ENCODE measurements around the gene GNPTAB.
"Not testable (repeated sequence)": the region's sequence is repeated elsewhere in the genome, so short reads cannot be mapped to it uniquely, and the experiment has no call there.

The GNPTAB gene

GRCh38 chr12:101738920-101739665 lies 91.7 kb downstream of the GNPTAB start, which contains the start of gene SYCP3:
TSS of gene SYCP3 (minus strand) at chr12:101739462. CDS start at chr12:101737935, 1,527 bp downstream.
- no peak for TF ChIP-seq POLR2A (IDR thresholded peaks at IDR 0.05; ENCODE audit: low read depth, low read length)
- FAIRE-seq, result no peak
- DNase-seq (ENCODE audit: insufficient read length, low spot score), result no peak

DNA sequence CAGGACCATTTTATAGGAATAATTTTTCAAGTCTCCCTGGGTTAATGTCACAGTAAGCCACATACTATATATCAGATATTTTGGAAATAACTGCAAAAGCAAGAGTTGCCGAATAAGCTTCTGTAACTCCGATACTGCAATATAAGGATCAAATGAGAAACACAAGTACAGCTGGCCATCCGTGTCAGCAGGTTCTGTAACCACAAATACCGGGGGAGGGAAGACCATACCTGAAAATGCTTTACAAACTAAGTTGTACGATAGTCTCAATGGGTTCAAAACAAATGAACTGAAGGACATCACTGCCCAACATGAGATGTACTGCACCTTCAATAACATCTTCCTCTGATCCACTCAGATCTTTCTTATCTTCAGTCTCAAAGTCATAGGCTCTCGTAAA lies 93.3 kb downstream of the GNPTAB start:
- no peak for DNase-seq (ENCODE audit: insufficient read length, low spot score)
- TF ChIP-seq POLR2A (IDR thresholded peaks at IDR 0.05; ENCODE audit: low read depth, low read length), result no peak
- no peak for FAIRE-seq

GRCh38 chr12:101734482-101734881 lies 96.3 kb downstream of the GNPTAB start:
- not testable (repeated sequence) for FAIRE-seq; DNase-seq (ENCODE audit: insufficient read length, low spot score)

GRCh38 chr12:101733166-101733565 lies 97.6 kb downstream of the GNPTAB start:
- no peak for TF ChIP-seq POLR2A (IDR thresholded peaks at IDR 0.05; ENCODE audit: low read depth, low read length)
- FAIRE-seq (no peak), DNase-seq (ENCODE audit: insufficient read length, low spot score) (no peak)

DNA sequence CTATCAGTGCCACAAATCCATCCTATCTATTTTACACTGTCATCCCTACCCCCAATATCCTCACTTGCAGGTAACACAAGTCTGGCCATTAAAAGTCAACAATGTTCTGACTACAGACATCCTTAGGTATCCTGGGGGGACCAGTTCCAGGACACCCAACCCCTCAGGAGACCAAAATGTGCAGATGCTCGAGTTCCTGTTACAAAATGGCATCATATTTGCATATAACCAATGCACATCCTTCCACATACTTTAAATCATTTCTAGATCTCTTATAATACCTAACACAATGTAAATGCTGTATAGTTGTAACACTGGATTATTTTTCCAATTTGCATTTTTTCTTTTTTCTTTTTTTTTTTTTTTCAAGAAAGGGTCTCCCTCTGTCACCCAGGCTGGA lies 98.4 kb downstream of the GNPTAB start:
- DNase-seq (ENCODE audit: insufficient read length, low spot score) (no peak), FAIRE-seq (no peak)
- TF ChIP-seq POLR2A (IDR thresholded peaks at IDR 0.05; ENCODE audit: low read depth, low read length), result no peak

- DNase-seq (ENCODE audit: insufficient read length, low spot score) (no peak), FAIRE-seq (no peak)
- TF ChIP-seq POLR2A (IDR thresholded peaks at IDR 0.05; ENCODE audit: low read depth, low read length), result no peak
These were observed 100.9 kb downstream of the GNPTAB start for GRCh38 chr12:101729842-101730241.

GRCh38 chr12:101727098-101727497 lies 103.7 kb downstream of the GNPTAB start:
- no peak for FAIRE-seq
- TF ChIP-seq POLR2A (IDR thresholded peaks at IDR 0.05; ENCODE audit: low read depth, low read length), result no peak
- no peak for DNase-seq (ENCODE audit: insufficient read length, low spot score)

- no peak for TF ChIP-seq POLR2A (IDR thresholded peaks at IDR 0.05; ENCODE audit: low read depth, low read length)
- FAIRE-seq, result no peak
These were observed 108.4 kb downstream of the GNPTAB start for GRCh38 chr12:101722392-101722791.

GRCh38 chr12:101720118-101720517 lies 110.6 kb downstream of the GNPTAB start:
- FAIRE-seq, result no peak
- TF ChIP-seq POLR2A (IDR thresholded peaks at IDR 0.05; ENCODE audit: low read depth, low read length), result no peak
- DNase-seq (ENCODE audit: insufficient read length, low spot score), result no peak

More at GRCh38 chr12:101722392-101722791, 108.4 kb downstream of the GNPTAB start:
- no peak for DNase-seq (ENCODE audit: insufficient read length, low spot score)

GRCh38 chr12:101719566-101719965 lies 111.2 kb downstream of the GNPTAB start:
- FAIRE-seq, result no peak
- DNase-seq (ENCODE audit: insufficient read length, low spot score), result no peak
- no peak for TF ChIP-seq POLR2A (IDR thresholded peaks at IDR 0.05; ENCODE audit: low read depth, low read length)

- DNase-seq (ENCODE audit: insufficient read length, low spot score) (no peak), FAIRE-seq (no peak)
- no peak for TF ChIP-seq POLR2A (IDR thresholded peaks at IDR 0.05; ENCODE audit: low read depth, low read length)
These were observed 115.8 kb downstream of the GNPTAB start for GRCh38 chr12:101714877-101715444.

GRCh38 chr12:101713930-101714329 lies 116.8 kb downstream of the GNPTAB start:
- no peak for DNase-seq (ENCODE audit: insufficient read length, low spot score)
- no peak for FAIRE-seq
- no peak for TF ChIP-seq POLR2A (IDR thresholded peaks at IDR 0.05; ENCODE audit: low read depth, low read length)

DNA sequence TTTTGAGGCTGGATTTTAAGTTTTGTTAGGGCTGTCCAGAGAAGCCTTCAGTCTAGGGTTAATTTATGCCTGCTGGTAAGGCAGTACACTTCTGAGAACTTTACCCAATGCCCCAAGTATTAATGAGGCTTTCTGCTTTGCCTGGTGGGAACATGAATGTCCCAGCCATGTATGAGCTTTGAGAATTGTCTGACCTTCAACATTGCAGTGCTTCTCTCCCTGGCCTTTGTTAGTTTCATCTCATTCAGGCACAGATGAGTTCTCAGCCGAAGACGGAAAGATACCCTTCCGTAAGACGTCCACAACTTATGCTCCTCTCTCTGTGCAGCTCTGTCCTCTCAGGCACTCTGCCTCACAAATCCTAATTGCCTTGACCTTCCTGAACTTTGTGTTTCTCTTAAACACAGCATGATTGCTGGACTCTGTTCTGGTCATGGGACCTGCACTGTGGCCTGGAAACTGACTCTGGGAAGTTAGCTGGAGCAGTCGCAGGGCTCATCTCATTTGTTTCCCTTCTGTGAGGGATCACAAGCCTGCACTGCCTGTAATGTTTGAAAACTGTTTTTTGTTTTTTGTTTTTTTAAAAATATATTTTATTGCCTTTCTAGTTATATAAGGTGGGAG lies 117.6 kb downstream of the GNPTAB start:
- peak; percentile 6 for FAIRE-seq
- TF ChIP-seq POLR2A (IDR thresholded peaks at IDR 0.05; ENCODE audit: low read depth, low read length), result no peak
- DNase-seq (ENCODE audit: insufficient read length, low spot score), result no peak

DNA sequence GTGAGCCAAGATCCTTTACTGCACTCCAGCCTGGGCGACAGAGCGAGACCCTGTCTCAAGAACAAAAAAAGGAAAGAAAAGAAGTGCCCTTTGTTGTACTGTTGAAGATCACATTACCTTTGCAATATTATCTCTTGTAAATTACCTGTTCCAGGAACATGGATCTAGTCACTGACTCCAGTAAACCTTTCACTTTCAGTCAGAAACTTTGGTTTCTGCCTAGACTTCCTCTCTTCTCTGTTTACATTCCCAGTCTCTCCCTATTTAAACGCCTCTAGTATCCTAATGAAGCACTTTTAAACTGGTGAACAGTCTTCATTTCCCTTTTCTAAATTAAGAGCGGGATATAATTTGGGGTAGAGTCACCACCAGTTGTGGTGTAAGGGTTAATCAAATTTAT lies 120.5 kb downstream of the GNPTAB start:
- TF ChIP-seq POLR2A (IDR thresholded peaks at IDR 0.05; ENCODE audit: low read depth, low read length), result no peak
- DNase-seq (ENCODE audit: insufficient read length, low spot score) (no peak), FAIRE-seq (no peak)

Measured in H54 (cell line).